HCT116 (cell line): ENCODE data around the gene TYW1B. TPM values are rescaled to one million over a fixed set of nuclear protein-coding genes. Genes with fewer than 3 reads are reported as not detected.
"Not testable (repeated sequence)": the region's sequence is repeated elsewhere in the genome, so short reads cannot be mapped to it uniquely, and the experiment has no call there.

Source experiments
- ATAC-seq: fragments of 200-7000 bp; cut with Tn5 transposase; 2 replicates; pipeline ENCODE4 v1.9.1; 2020; ENCODE audit warnings: mild to moderate bottlenecking, moderate library complexity
- BruUV-seq: library from RNA; stranded (reverse); fragments of 400-500 nt; replicated peaks from 2 replicates; lab custom pipeline; 2021; lab: Mats Ljungman, UMichigan
- CTCF ChIA-PET: fragments of 300-600 bp; sonication (Branson Sonifier 250); formaldehyde crosslinking; loops from one replicate; lab custom pipeline; 2021; ENCODE audit warnings: antibody characterized with exemption; lab: Charles Lee
- POLR2A ChIA-PET: fragments of 300-600, 350-600 bp; sonication (Branson Sonifier 250); formaldehyde crosslinking; loops from one replicate; lab custom pipeline; 2021; ENCODE audit warnings: antibody characterized with exemption; lab: Charles Lee
- RAD21 ChIA-PET, 2 experiments: fragments of 300-600 bp; sonication (Branson Sonifier 250); formaldehyde crosslinking; loops; one replicate each; lab custom pipeline; 2023; ENCODE audit warnings: low total read pairs in 2 of 2; ENCODE audit not compliant: uncharacterized antibody in 2 of 2, unreplicated experiment in 2 of 2, low non-redundant PET in 1 of 2; lab: Charles Lee
- DNase-seq: peaks from one replicate; pipeline ENCODE4 v3.0.0-alpha.2; 2010; ENCODE audit warnings: low read depth, low spot score
- H2AFZ ChIP-seq: fragments of 200-600 bp; shearing (Covaris generic), sonication (generic); 2 replicates; pipeline ENCODE4 v1.6.1; 2017; ENCODE audit warnings: low read depth, mixed run types, mixed read lengths, antibody characterized with exemption, low read length; ENCODE audit not compliant: poor library complexity, severe bottlenecking
- H3K27ac ChIP-seq: 2 replicates; pipeline ENCODE4 v1.5.1; 2012; ENCODE audit warnings: low read depth, low read length
- H3K27me3 ChIP-seq: fragments of 200-600 bp; sonication (generic); 2 replicates; pipeline ENCODE4 v1.6.1; 2016; ENCODE audit warnings: mixed run types, low read length, mixed read lengths; ENCODE audit not compliant: insufficient read depth
- H3K36me3 ChIP-seq, 2 experiments: fragments of 200-500 bp in 1 of 2; fragments of 200-600 bp in 1 of 2; sonication (Bioruptor generic) in 1 of 2; sonication (generic) in 1 of 2; 2 replicates each; pipeline versions ENCODE4 v1.5.1 to v1.6.1; 2014 to 2016; ENCODE audit warnings: low read length in 2 of 2, inconsistent platforms in 1 of 2, mixed read lengths in 1 of 2, mixed run types in 1 of 2; ENCODE audit not compliant: insufficient read depth in 2 of 2, control insufficient read depth in 1 of 2
- H3K4me1 ChIP-seq, 2 experiments: fragments of 200-600 bp in 1 of 2; sonication (generic) in 1 of 2; 2 replicates each; pipeline versions ENCODE4 v1.5.1 to v1.6.1; 2012 to 2017; ENCODE audit warnings: low read length in 2 of 2, inconsistent platforms in 1 of 2, mild to moderate bottlenecking in 1 of 2, mixed read lengths in 1 of 2, mixed run types in 1 of 2, moderate library complexity in 1 of 2; ENCODE audit not compliant: insufficient read depth in 2 of 2, control insufficient read depth in 1 of 2
- H3K4me2 ChIP-seq: fragments of 200-600 bp; sonication (generic); 2 replicates; pipeline ENCODE4 v1.6.1; 2017; ENCODE audit warnings: mixed run types, low read length, mixed read lengths
- H3K4me3 ChIP-seq, 2 experiments: fragments of 200-600 bp in 1 of 2; sonication (generic) in 1 of 2; replicated peaks in 1 of 2; 2 replicates each; pipeline ENCODE4 v1.5.1; 2011 to 2016; ENCODE audit warnings: low read length in 2 of 2, control low read depth in 1 of 2, low read depth in 1 of 2, mild to moderate bottlenecking in 1 of 2, mixed read lengths in 1 of 2, mixed run types in 1 of 2
- H3K79me2 ChIP-seq: fragments of 200-600 bp; sonication (generic); 2 replicates; pipeline ENCODE4 v1.6.1; 2017; ENCODE audit warnings: mild to moderate bottlenecking, mixed run types, low read length, moderate library complexity, mixed read lengths; ENCODE audit not compliant: insufficient read depth
- H3K9ac ChIP-seq: fragments of 200-600 bp; sonication (generic); 2 replicates; pipeline ENCODE4 v1.6.1; 2016; ENCODE audit warnings: low read length, mixed read lengths
- H3K9me2 ChIP-seq: fragments of 200-600 bp; sonication (generic), shearing (Covaris generic); 2 replicates; pipeline ENCODE4 v1.6.1; 2017; ENCODE audit warnings: mixed run types, mild to moderate bottlenecking, moderate library complexity; ENCODE audit not compliant: insufficient read depth
- H3K9me3 ChIP-seq, 2 experiments: fragments of 200-500 bp in 1 of 2; fragments of 200-600 bp in 1 of 2; sonication (Bioruptor generic) in 1 of 2; sonication (generic) in 1 of 2; 2 replicates each; pipeline ENCODE4 v1.6.1; 2014 to 2017; ENCODE audit warnings: low read length in 2 of 2, mixed read lengths in 2 of 2, inconsistent platforms in 1 of 2, low read depth in 1 of 2, mild to moderate bottlenecking in 1 of 2, mixed run types in 1 of 2, moderate library complexity in 1 of 2; ENCODE audit not compliant: control insufficient read depth in 1 of 2, insufficient read depth in 1 of 2
- H4K20me1 ChIP-seq: fragments of 200-600 bp; sonication (generic), shearing (Covaris generic); 2 replicates; pipeline ENCODE4 v1.6.1; 2017; ENCODE audit warnings: mixed run types, mild to moderate bottlenecking, moderate library complexity; ENCODE audit not compliant: insufficient read depth
- intact Hi-C: fragments of 100-400 bp; cut with micrococcal nuclease; formaldehyde crosslinking; loops from 2 replicates; pipeline ENCODE4 v1.10.0; 2022
- total RNA-seq: library from RNA; stranded (reverse); gene quantifications from one replicate; pipeline ENCODE4 v1.2.1, GENCODE V29; 2021; ENCODE audit not compliant: unreplicated experiment

The TYW1B gene
- total RNA-seq, 1 experiment from 2014 or later, result 2.4 TPM

DNA sequence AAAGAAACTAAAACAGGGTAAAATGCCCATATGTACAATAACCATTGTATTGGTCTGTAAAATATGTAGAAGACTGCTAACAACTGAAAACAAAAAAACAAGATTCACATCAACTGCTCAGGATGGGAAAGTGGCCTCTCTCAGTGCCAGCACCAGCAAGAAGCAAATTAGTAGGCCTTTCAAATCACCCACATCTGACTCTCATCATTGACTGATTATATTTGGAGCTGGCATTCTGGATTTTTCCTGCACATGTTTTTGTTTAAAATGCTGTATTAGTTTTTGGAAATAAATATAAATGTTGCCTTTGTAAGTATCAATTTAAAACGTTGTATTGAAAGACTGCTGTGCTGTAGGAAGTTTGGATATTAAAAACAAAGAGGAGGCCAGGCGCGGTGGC, 161.0 kb downstream of the TYW1B start:
- H3K9me3 ChIP-seq, H4K20me1 ChIP-seq, ATAC-seq, H3K9me2 ChIP-seq, H2AFZ ChIP-seq, H3K27ac ChIP-seq, H3K36me3 ChIP-seq, H3K4me3 ChIP-seq, H3K4me1 ChIP-seq, POLR2A ChIA-PET, H3K4me2 ChIP-seq, H3K79me2 ChIP-seq, DNase-seq, intact Hi-C loops, BruUV-seq, H3K9ac ChIP-seq, RAD21 ChIA-PET, CTCF ChIA-PET, H3K27me3 ChIP-seq: not testable (repeated sequence)

DNA sequence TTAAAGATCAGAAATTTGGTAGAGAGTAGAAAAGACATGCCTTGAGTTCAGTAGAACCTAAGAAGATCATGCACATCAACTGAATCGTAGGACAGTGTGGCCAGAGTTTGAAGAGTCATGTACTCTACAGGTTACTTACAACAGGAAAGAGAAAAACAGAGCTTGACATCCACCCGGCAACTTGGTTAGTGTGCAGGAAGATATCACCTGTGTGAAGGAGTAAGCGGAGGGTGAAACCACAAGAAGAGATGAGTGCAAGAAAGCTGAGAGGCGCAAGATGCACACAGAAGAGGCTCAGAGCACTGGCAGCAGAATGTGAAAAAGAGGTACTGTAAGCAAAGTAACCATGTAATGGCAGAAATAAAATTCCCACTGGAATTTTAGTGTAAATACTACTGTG, 179.4 kb downstream of the TYW1B start:
- DNase-seq, H3K27ac ChIP-seq, H2AFZ ChIP-seq, H3K36me3 ChIP-seq, H3K79me2 ChIP-seq, H3K9ac ChIP-seq, BruUV-seq, H3K9me3 ChIP-seq, H3K4me1 ChIP-seq, H3K9me2 ChIP-seq, CTCF ChIA-PET, H3K27me3 ChIP-seq, POLR2A ChIA-PET, H4K20me1 ChIP-seq, intact Hi-C loops, H3K4me2 ChIP-seq, H3K4me3 ChIP-seq, ATAC-seq, RAD21 ChIA-PET: not testable (repeated sequence)

DNA sequence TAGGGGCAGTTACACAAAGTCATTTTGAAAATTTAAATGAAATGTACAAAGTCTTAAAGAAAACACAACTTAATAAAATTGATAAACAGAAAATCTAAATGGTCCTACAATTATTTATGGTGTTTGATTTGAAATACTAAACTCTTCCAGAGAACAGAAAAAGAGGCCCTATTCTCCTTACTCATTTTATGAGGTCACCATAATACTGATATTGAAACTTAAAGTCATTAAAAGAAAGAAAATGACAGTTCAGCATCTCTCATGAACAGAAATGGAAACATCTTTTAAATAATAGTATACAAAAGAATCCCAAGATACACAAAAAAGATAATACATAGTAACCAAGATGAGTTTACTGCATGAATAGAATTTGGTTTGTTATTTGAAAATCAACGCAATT, 184.3 kb downstream of the TYW1B start:
- H3K9ac ChIP-seq, H3K4me1 ChIP-seq, H3K4me3 ChIP-seq, H4K20me1 ChIP-seq, H3K9me3 ChIP-seq, BruUV-seq, ATAC-seq, H3K9me2 ChIP-seq, DNase-seq, H3K79me2 ChIP-seq, intact Hi-C loops, H3K36me3 ChIP-seq, H3K4me2 ChIP-seq, H3K27ac ChIP-seq, H2AFZ ChIP-seq, CTCF ChIA-PET, POLR2A ChIA-PET, RAD21 ChIA-PET, H3K27me3 ChIP-seq: not testable (repeated sequence)

DNA sequence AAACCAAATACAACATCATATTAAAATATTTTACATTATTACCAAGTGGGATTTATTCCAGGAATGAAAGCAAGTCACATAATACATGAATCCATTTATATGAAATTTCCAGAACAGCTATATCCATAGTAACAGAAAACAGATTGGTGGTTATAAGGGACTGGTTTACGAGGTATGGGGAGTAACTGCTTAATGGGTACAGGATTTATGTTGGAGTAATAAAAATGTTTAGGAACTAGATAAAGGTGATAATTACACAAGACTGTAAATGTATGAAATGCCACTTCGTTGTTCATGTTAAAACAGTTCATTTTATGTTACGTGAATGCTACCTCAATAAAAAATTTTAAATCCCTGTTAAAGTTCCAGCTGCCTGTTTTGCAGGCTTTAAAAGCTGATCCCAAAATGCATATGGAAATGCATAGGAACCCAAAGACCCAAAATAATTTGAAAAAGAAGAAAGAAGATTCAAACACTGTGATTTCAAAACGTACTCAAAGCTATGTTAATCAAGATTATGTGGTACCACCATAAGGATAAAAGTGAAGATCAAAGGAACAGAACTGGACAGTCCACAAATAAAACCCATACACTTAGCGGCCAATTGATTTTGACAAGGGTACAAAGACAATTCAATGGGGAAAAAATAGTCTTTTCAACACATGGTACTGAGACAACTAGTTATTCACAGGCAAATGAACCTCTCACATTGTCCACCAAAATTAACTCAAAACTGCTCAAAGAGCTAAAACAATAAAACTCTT, 186.3 kb downstream of the TYW1B start:
- H3K27ac ChIP-seq, BruUV-seq, H3K9me2 ChIP-seq, H3K79me2 ChIP-seq, H3K4me3 ChIP-seq, CTCF ChIA-PET, intact Hi-C loops, ATAC-seq, H3K9ac ChIP-seq, DNase-seq, RAD21 ChIA-PET, H3K4me1 ChIP-seq, H3K36me3 ChIP-seq, H3K4me2 ChIP-seq, H4K20me1 ChIP-seq, H2AFZ ChIP-seq, H3K9me3 ChIP-seq, H3K27me3 ChIP-seq, POLR2A ChIA-PET: not testable (repeated sequence)
